ENCODE results near the gene CENPU.

DNA sequence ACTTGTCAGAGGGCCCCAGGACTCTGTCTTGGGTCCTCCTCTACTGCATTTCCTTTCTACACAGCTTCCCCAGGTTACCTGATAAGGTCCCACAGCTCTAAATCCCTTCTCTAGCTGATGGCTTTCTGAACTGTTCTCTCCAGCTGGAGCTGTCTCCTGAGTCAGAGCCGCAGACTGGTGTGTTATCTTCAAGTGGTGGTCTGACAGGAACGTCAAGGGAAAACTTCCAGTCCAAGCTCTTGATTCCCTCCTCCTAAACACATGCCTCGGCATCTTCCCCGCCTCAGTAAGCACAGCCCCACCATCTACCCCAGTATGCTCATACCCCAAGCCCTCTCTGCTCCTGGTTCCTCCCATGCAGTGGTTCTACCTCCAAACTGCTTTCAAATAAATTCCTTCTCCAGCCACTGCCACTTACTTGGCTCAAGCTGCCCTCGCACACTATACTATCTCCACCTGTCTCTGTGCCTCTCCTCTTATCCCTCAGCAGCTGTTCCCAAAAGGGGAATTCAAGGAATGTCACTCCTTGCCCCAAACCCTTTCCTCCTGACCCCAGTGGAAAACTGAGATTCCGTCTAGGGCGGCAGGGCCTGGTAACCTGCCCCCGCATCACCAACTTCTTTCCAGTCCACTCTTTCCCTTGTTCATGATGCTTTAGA, 17.2 kb upstream of the CENPU start:
- no peak for TF ChIP-seq TCF7L2 (IDR thresholded peaks at IDR 0.05; ENCODE audit: borderline replicate concordance, low read depth, low read length)
- TF ChIP-seq, protein P1, sequence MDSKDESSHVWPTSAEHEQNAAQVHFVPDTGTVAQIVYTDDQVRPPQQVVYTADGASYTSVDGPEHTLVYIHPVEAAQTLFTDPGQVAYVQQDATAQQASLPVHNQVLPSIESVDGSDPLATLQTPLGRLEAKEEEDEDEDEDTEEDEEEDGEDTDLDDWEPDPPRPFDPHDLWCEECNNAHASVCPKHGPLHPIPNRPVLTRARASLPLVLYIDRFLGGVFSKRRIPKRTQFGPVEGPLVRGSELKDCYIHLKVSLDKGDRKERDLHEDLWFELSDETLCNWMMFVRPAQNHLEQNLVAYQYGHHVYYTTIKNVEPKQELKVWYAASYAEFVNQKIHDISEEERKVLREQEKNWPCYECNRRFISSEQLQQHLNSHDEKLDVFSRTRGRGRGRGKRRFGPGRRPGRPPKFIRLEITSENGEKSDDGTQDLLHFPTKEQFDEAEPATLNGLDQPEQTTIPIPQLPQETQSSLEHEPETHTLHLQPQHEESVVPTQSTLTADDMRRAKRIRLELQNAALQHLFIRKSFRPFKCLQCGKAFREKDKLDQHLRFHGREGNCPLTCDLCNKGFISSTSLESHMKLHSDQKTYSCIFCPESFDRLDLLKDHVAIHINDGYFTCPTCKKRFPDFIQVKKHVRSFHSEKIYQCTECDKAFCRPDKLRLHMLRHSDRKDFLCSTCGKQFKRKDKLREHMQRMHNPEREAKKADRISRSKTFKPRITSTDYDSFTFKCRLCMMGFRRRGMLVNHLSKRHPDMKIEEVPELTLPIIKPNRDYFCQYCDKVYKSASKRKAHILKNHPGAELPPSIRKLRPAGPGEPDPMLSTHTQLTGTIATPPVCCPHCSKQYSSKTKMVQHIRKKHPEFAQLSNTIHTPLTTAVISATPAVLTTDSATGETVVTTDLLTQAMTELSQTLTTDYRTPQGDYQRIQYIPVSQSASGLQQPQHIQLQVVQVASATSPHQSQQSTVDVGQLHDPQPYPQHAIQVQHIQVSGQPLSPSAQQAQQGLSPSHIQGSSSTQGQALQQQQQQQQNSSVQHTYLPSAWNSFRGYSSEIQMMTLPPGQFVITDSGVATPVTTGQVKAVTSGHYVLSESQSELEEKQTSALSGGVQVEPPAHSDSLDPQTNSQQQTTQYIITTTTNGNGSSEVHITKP (tag by site-specific recombination; IDR thresholded peaks at IDR 0.05), result no peak
- TF ChIP-seq, protein P2, sequence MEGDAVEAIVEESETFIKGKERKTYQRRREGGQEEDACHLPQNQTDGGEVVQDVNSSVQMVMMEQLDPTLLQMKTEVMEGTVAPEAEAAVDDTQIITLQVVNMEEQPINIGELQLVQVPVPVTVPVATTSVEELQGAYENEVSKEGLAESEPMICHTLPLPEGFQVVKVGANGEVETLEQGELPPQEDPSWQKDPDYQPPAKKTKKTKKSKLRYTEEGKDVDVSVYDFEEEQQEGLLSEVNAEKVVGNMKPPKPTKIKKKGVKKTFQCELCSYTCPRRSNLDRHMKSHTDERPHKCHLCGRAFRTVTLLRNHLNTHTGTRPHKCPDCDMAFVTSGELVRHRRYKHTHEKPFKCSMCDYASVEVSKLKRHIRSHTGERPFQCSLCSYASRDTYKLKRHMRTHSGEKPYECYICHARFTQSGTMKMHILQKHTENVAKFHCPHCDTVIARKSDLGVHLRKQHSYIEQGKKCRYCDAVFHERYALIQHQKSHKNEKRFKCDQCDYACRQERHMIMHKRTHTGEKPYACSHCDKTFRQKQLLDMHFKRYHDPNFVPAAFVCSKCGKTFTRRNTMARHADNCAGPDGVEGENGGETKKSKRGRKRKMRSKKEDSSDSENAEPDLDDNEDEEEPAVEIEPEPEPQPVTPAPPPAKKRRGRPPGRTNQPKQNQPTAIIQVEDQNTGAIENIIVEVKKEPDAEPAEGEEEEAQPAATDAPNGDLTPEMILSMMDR (tag by site-specific recombination; IDR thresholded peaks at IDR 0.05), result no peak

Data from HEK293 (cell line).